HFFc6 (cell line): Measurements from ENCODE around the gene VSIG10. TPM values are rescaled to one million over a fixed set of nuclear protein-coding genes. Genes with fewer than 3 reads are reported as not detected.
A peak's percentile ranks its signal among the peaks of the same experiment; 100 is the strongest.

Source experiments
- DNase-seq: peaks from one replicate; pipeline ENCODE4 v3.0.0-alpha.2; 2018
- H3K27ac Mint-ChIP-seq: 2 replicates; pipeline ENCODE4 v1.8.0; 2020; ENCODE audit warnings: mild to moderate bottlenecking, mixed read lengths
- H3K27me3 Mint-ChIP-seq: 2 replicates; pipeline ENCODE4 v1.8.0; 2021; ENCODE audit warnings: mild to moderate bottlenecking, moderate library complexity, mixed read lengths; ENCODE audit not compliant: insufficient read depth
- H3K36me3 Mint-ChIP-seq: 2 replicates; pipeline ENCODE4 v1.8.0; 2021; ENCODE audit warnings: low read depth, mixed read lengths
- H3K4me1 Mint-ChIP-seq: 2 replicates; pipeline ENCODE4 v1.8.0; 2020; ENCODE audit warnings: low read depth, mixed read lengths
- H3K4me3 Mint-ChIP-seq: 2 replicates; pipeline ENCODE4 v1.8.0; 2020; ENCODE audit warnings: mild to moderate bottlenecking, moderate library complexity, mixed read lengths
- H3K9me3 Mint-ChIP-seq: 2 replicates; pipeline ENCODE4 v1.8.0; 2020; ENCODE audit warnings: mild to moderate bottlenecking, mixed read lengths
- CTCF ChIP-seq: fragments of 200-600 bp; sonication (generic); IDR thresholded peaks from 2 replicates; pipeline ENCODE4 v1.5.0; 2021; ENCODE audit warnings: antibody characterized with exemption, mild to moderate bottlenecking
- total RNA-seq, 6 experiments: library from RNA; stranded (reverse); fragmentation: NEBNext Ultra II Directional; extraction: Animal tissue kit (Norgen Biotek cat#: 25700); gene quantifications; 2 replicates in 1 of 6; 3 replicates in 5 of 6; pipeline ENCODE4 v1.2.3, GENCODE V29; 2021

The VSIG10 gene
- total RNA-seq, 6 experiments from 2014 or later, result 17.6 to 22.0 (median 21.1) TPM

- Mint-ChIP-seq H3K27ac (no peak overlapping the region), H3K36me3 (no peaks in the 10 kb centered on the region), H3K9me3 (no peaks in the 10 kb centered on the region), H3K4me3 (no peak overlapping the region), H3K27me3 (no peaks in the 10 kb centered on the region), H3K4me1 (peaks cover 10% of the 10 kb centered on the region)
- TF ChIP-seq CTCF, result no peak
- DNase-seq, result no peak
Measured at GRCh38 chr12:118107694-118108093, 3.9 kb upstream of the VSIG10 start.

GRCh38 chr12:118107011-118107410 is 3.2 kb upstream of the VSIG10 start:
- Mint-ChIP-seq H3K4me3 (no peak overlapping the region), H3K4me1 (peaks cover 17% of the 10 kb centered on the region), H3K27ac (no peak overlapping the region), H3K9me3 (no peaks in the 10 kb centered on the region), H3K27me3 (no peaks in the 10 kb centered on the region), H3K36me3 (no peaks in the 10 kb centered on the region)
- no peak for DNase-seq
- no peak for TF ChIP-seq CTCF

GRCh38 chr12:118103201-118103600 is 610 bp downstream of the VSIG10 start:
- Mint-ChIP-seq H3K4me3 (peak overlapping the region; percentile 92), H3K36me3 (no peaks in the 10 kb centered on the region), H3K9me3 (no peaks in the 10 kb centered on the region), H3K27me3 (no peaks in the 10 kb centered on the region), H3K4me1 (peaks cover 21% of the 10 kb centered on the region), H3K27ac (peak overlapping the region; percentile 81)
- no peak for DNase-seq
- no peak for TF ChIP-seq CTCF

GRCh38 chr12:118102609-118103008 is 1.2 kb downstream of the VSIG10 start:
- H3K36me3 Mint-ChIP-seq, result no peaks in the 10 kb centered on the region
- no peaks in the 10 kb centered on the region for H3K27me3 Mint-ChIP-seq
- TF ChIP-seq CTCF, result no peak
- peaks cover 21% of the 10 kb centered on the region for H3K4me1 Mint-ChIP-seq
- peak overlapping the region; percentile 81 for H3K27ac Mint-ChIP-seq
- peak overlapping the region; percentile 92 for H3K4me3 Mint-ChIP-seq
- H3K9me3 Mint-ChIP-seq, result no peaks in the 10 kb centered on the region
- no peak for DNase-seq

GRCh38 chr12:118102070-118102469 is 1.7 kb downstream of the VSIG10 start:
- H3K27ac Mint-ChIP-seq, result no peak overlapping the region
- H3K4me1 Mint-ChIP-seq, result peaks cover 21% of the 10 kb centered on the region
- no peak for TF ChIP-seq CTCF
- H3K9me3 Mint-ChIP-seq, result no peaks in the 10 kb centered on the region
- H3K4me3 Mint-ChIP-seq, result peak overlapping the region; percentile 92
- peak; percentile 5 for DNase-seq
- no peaks in the 10 kb centered on the region for H3K27me3 Mint-ChIP-seq
- H3K36me3 Mint-ChIP-seq, result no peaks in the 10 kb centered on the region

- Mint-ChIP-seq H3K4me3 (no peak overlapping the region), H3K36me3 (no peaks in the 10 kb centered on the region), H3K27ac (no peak overlapping the region), H3K27me3 (no peaks in the 10 kb centered on the region), H3K4me1 (peaks cover 21% of the 10 kb centered on the region), H3K9me3 (no peaks in the 10 kb centered on the region)
- no peak for DNase-seq
- no peak for TF ChIP-seq CTCF
Measured at GRCh38 chr12:118101051-118101450, 2.8 kb downstream of the VSIG10 start.
